Mesothelial cell of epicardium (in vitro differentiated cells): ENCODE results near the gene SP6. TPM values are rescaled to one million over a fixed set of nuclear protein-coding genes. Genes with fewer than 3 reads are reported as not detected.

ENCODE experiments used
- DNase-seq, 2 experiments: peaks; one replicate each; pipeline ENCODE4 v3.0.0; 2021; ENCODE audit warnings: low spot score in 2 of 2; ENCODE audit not compliant: unreplicated experiment in 2 of 2
- H3K27ac Mint-ChIP-seq: 2 replicates; pipeline ENCODE4 v1.8.0; 2021; ENCODE audit warnings: mixed read lengths
- H3K27me3 Mint-ChIP-seq: 2 replicates; pipeline ENCODE4 v1.8.0; 2021; ENCODE audit warnings: low read depth, mixed read lengths
- H3K36me3 Mint-ChIP-seq: 2 replicates; pipeline ENCODE4 v1.8.0; 2021; ENCODE audit warnings: mixed read lengths
- H3K4me1 Mint-ChIP-seq: 2 replicates; pipeline ENCODE4 v1.8.0; 2021; ENCODE audit warnings: mixed read lengths
- H3K4me3 Mint-ChIP-seq: 2 replicates; pipeline ENCODE4 v1.8.0; 2021; ENCODE audit warnings: mild to moderate bottlenecking, moderate library complexity, mixed read lengths
- H3K9me3 Mint-ChIP-seq: 2 replicates; pipeline ENCODE4 v1.8.0; 2021; ENCODE audit warnings: mixed read lengths
- total RNA-seq: library from RNA; stranded (reverse); gene quantifications from 3 replicates; pipeline ENCODE4 v1.2.1, GENCODE V29; 2021
- TF ChIP-seq, protein P1 (sequence below): fragments of 200-600 bp; sonication (generic); IDR thresholded peaks from one replicate; pipeline ENCODE4 v1.5.0; 2021; ENCODE audit warnings: antibody characterized with exemption; ENCODE audit not compliant: unreplicated experiment

The SP6 gene
- total RNA-seq, 1 donor from 2014 or later: 17.6 TPM

GRCh38 chr17:47882247-47882646 lies 31.3 kb upstream of the SP6 start:
- no peak for DNase-seq
- H3K4me3 Mint-ChIP-seq: no peak overlapping the region
- TF ChIP-seq, protein P1, sequence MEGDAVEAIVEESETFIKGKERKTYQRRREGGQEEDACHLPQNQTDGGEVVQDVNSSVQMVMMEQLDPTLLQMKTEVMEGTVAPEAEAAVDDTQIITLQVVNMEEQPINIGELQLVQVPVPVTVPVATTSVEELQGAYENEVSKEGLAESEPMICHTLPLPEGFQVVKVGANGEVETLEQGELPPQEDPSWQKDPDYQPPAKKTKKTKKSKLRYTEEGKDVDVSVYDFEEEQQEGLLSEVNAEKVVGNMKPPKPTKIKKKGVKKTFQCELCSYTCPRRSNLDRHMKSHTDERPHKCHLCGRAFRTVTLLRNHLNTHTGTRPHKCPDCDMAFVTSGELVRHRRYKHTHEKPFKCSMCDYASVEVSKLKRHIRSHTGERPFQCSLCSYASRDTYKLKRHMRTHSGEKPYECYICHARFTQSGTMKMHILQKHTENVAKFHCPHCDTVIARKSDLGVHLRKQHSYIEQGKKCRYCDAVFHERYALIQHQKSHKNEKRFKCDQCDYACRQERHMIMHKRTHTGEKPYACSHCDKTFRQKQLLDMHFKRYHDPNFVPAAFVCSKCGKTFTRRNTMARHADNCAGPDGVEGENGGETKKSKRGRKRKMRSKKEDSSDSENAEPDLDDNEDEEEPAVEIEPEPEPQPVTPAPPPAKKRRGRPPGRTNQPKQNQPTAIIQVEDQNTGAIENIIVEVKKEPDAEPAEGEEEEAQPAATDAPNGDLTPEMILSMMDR: no peak
- H3K27ac Mint-ChIP-seq: no peak overlapping the region
- peaks cover 71% of the 10 kb centered on the region for H3K4me1 Mint-ChIP-seq
- H3K36me3 Mint-ChIP-seq: no peaks in the 10 kb centered on the region
- H3K27me3 Mint-ChIP-seq: no peaks in the 10 kb centered on the region
- H3K9me3 Mint-ChIP-seq: no peaks in the 10 kb centered on the region

- H3K36me3 Mint-ChIP-seq: no peaks in the 10 kb centered on the region
- TF ChIP-seq, protein P1: no peak
- H3K27ac Mint-ChIP-seq: peak overlapping the region; percentile 24
- no peaks in the 10 kb centered on the region for H3K27me3 Mint-ChIP-seq
- no peaks in the 10 kb centered on the region for H3K9me3 Mint-ChIP-seq
- peaks cover 74% of the 10 kb centered on the region for H3K4me1 Mint-ChIP-seq
- no peak for DNase-seq
- no peak overlapping the region for H3K4me3 Mint-ChIP-seq
Measured at GRCh38 chr17:47879776-47880454, 29.0 kb upstream of the SP6 start.

DNA sequence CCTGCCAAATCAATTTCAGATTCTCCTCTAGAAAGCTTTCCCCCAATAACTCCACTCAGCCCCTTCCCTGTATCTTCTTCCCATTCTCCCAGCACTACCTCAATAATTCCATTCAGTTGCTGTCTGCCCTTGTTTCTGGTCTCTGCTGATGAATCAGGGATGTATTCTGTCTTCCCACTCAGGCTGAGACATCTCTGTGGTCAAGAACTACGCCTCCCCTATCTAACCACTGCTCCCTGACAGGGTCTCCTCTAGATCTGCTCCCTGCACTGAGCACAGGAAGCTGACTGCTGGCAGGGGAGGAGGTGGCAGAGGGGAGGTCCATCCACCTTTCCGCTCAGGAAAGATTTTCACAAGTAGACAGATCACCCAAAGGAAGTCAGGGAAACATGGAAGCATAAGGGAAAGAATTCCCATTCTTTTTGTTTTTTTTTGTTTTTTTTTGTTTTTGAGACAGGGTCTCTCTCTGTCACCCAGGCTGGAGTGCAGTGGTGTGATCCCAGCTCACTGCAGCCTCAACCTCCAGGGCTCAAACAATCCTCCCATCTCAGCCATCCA lies 28.1 kb upstream of the SP6 start:
- Mint-ChIP-seq H3K9me3 (no peaks in the 10 kb centered on the region), H3K27ac (peak overlapping the region; percentile 55), H3K4me1 (peaks cover 73% of the 10 kb centered on the region), H3K4me3 (no peak overlapping the region), H3K36me3 (no peaks in the 10 kb centered on the region), H3K27me3 (no peaks in the 10 kb centered on the region)
- DNase-seq: no peak
- TF ChIP-seq, protein P1: no peak

DNA sequence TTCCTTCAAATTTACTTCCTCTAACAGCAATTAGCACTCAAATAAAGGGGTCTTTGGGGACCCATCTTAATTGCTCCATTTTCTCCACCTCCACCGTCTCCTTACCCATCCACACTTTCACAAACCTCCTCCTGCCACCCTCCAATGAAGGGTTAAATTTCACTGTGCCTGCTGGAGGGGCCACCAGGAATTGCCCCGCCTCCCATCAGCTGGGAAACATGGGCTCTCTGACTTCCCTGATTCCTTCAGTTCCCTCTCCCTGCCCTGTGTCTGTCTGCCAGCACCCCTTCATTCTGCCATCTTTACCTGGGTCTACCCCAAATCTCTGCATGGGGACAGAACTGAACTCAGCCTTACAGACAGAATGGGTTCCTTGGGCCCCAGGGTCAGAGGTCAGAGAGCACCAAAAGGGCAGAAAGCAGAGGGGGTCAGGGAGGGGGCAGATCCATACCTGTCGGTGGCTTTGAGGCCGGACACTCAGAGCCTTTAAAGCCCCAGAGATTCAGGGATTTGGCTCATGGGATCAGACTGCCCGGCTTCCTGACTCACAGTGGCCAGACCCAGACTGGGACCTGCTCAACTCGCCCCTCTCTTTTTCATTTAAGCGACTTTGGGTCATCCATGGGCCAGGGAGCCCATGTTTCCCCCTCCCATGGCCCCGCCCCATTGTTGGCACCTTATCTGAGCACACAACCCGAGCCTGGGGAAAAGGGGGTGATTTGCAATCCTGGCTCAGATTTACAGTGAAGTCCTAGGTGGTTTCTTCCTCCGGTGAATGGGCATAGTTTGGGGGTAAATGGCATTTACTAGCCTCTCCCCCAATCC lies 27.5 kb upstream of the SP6 start:
- TF ChIP-seq, protein P1: no peak
- Mint-ChIP-seq H3K36me3 (no peaks in the 10 kb centered on the region), H3K4me1 (peaks cover 68% of the 10 kb centered on the region), H3K9me3 (no peaks in the 10 kb centered on the region), H3K4me3 (no peak overlapping the region), H3K27ac (peak overlapping the region; percentile 78), H3K27me3 (no peaks in the 10 kb centered on the region)
- no peak for DNase-seq

DNA sequence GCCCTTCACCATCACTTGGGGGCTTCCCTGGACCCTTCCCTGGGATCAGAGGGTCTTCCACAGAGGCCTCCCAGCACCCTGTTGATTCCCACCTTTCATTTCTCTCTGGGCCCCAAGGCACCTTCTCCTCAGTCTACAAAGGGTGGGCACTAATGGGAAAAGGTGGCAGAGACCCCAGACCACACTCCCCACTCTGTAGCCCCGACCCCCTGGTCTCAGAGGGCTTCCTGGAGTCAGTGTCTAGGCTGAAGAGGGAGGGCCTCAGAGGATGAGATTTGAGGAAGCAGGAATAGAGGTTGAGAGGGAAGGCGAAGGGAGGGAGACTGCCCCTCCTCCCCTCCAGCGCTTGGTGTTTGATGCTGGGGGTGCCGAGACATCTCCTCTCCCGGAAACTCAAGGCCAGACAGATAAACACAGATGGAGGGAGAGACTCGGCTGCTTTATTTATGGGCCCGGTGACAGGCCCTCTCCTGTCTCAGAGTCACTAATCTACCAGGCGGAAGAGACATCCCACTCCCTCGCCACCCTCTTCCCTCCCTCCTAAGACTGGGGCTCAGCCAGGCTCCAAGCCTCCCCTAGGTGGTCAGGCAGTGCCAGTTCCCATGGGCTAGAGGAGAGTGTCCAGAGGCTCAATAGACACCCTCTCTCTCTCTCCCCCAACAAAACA lies 26.5 kb upstream of the SP6 start:
- peak in 1 of 2 experiments; percentile 50 for DNase-seq
- H3K27me3 Mint-ChIP-seq: no peaks in the 10 kb centered on the region
- TF ChIP-seq, protein P1: no peak
- H3K27ac Mint-ChIP-seq: peak overlapping the region; percentile 78
- no peaks in the 10 kb centered on the region for H3K36me3 Mint-ChIP-seq
- no peaks in the 10 kb centered on the region for H3K9me3 Mint-ChIP-seq
- H3K4me3 Mint-ChIP-seq: peak overlapping the region; percentile 29
- peaks cover 68% of the 10 kb centered on the region for H3K4me1 Mint-ChIP-seq
